Activated CD4-positive, CD25-positive, alpha-beta regulatory T cell treated with anti-CD3 and anti-CD28 coated beads, Interleukin-2, amount 50 U/mL, for 72 hours (primary cell): Measurements from ENCODE around the gene MPL.
"Not testable (repeated sequence)": the region's sequence is repeated elsewhere in the genome, so short reads cannot be mapped to it uniquely, and the experiment has no call there.

ENCODE experiments used
- DNase-seq: peaks from one replicate; pipeline ENCODE4 v3.0.0; 2021

Gene MPL

GRCh38 chr1:43358121-43358745, 20.6 kb downstream of the MPL start:
- DNase-seq: no peak

- peak; percentile 98 for DNase-seq
Measured at GRCh38 chr1:43358746-43359693, 21.4 kb downstream of the MPL start, which contains the start of gene CDC20. TSS of gene CDC20 (plus strand) at chr1:43358981. CDS start at chr1:43359216, 235 bp downstream.

GRCh38 chr1:43359696-43360095, 22.1 kb downstream of the MPL start:
- DNase-seq: no peak

- no peak for DNase-seq
Measured at GRCh38 chr1:43360616-43361015, 23.0 kb downstream of the MPL start.

- no peak for DNase-seq
Measured at GRCh38 chr1:43363283-43363934, 25.8 kb downstream of the MPL start.

GRCh38 chr1:43363935-43364525, 26.4 kb downstream of the MPL start:
- no peak for DNase-seq

GRCh38 chr1:43365678-43366077, 28.1 kb downstream of the MPL start:
- DNase-seq: no peak

GRCh38 chr1:43366179-43366578, 28.6 kb downstream of the MPL start:
- DNase-seq: no peak

- DNase-seq: no peak
Measured at GRCh38 chr1:43366601-43367025, 29.0 kb downstream of the MPL start.

- DNase-seq: peak; percentile 50
Measured at GRCh38 chr1:43367026-43367903, 29.6 kb downstream of the MPL start.

- peak; percentile 92 for DNase-seq
Measured at GRCh38 chr1:43367904-43368645, 30.5 kb downstream of the MPL start, which contains the start of gene ELOVL1. TSS of gene ELOVL1 (minus strand) at chr1:43368011. CDS start at chr1:43365609, 2,402 bp downstream.

GRCh38 chr1:43368646-43369020, 31.0 kb downstream of the MPL start:
- DNase-seq: no peak

GRCh38 chr1:43369779-43370178, 32.2 kb downstream of the MPL start:
- not testable (repeated sequence) for DNase-seq

- no peak for DNase-seq
Measured at GRCh38 chr1:43370564-43370963, 32.9 kb downstream of the MPL start.

GRCh38 chr1:43372172-43372571, 34.6 kb downstream of the MPL start:
- DNase-seq: no peak

GRCh38 chr1:43373066-43373940, 35.7 kb downstream of the MPL start:
- no peak for DNase-seq

GRCh38 chr1:43376723-43377235, 39.2 kb downstream of the MPL start:
- DNase-seq: no peak

- no peak for DNase-seq
Measured at GRCh38 chr1:43377831-43378230, 40.2 kb downstream of the MPL start.

- DNase-seq: no peak
Measured at GRCh38 chr1:43379476-43379875, 41.9 kb downstream of the MPL start.

- no peak for DNase-seq
Measured at GRCh38 chr1:43381612-43382011, 44.0 kb downstream of the MPL start.
